Kidney (tissue), 14 donors: ENCODE results near the gene KLKB1. TPM values are rescaled to one million over a fixed set of nuclear protein-coding genes. Genes with fewer than 3 reads are reported as not detected.
A peak's percentile ranks its signal among the peaks of the same experiment; 100 is the strongest.

Source experiments
- DNase-seq, 5 donors: peaks; one replicate each; pipeline ENCODE4 v3.0.0-alpha.2; 2013 to 2020
- FAIRE-seq: peaks from 2 replicates; lab custom pipeline; 2012; peaks lifted over from hg19 to GRCh38; lab: Jason Lieb, UNC
- H3K27ac ChIP-seq, 2 donors: one replicate each; pipeline ENCODE4 v1.7.0; 2013; ENCODE audit warnings: low read depth in 2 of 2, low read length in 2 of 2, inconsistent platforms in 1 of 2
- H3K27me3 ChIP-seq: one replicate; pipeline ENCODE4 v1.7.1; 2013; ENCODE audit warnings: low read length, inconsistent platforms; ENCODE audit not compliant: control insufficient read depth, insufficient read depth
- H3K36me3 ChIP-seq, 3 donors: one replicate each; pipeline versions ENCODE4 v1.7.0 to v1.7.1; 2013; ENCODE audit warnings: low read length in 3 of 3, control low read depth in 1 of 3, inconsistent platforms in 1 of 3; ENCODE audit not compliant: insufficient read depth in 3 of 3, control insufficient read depth in 2 of 3
- H3K4me1 ChIP-seq, 3 donors: one replicate each; pipeline versions ENCODE4 v1.7.0 to v1.7.1; 2013; ENCODE audit warnings: low read length in 3 of 3, inconsistent platforms in 1 of 3, low read depth in 1 of 3; ENCODE audit not compliant: control insufficient read depth in 2 of 3, insufficient read depth in 2 of 3
- H3K4me3 ChIP-seq, 3 donors: one replicate each; pipeline versions ENCODE4 v1.7.0 to v1.8.1; 2013; ENCODE audit warnings: low read length in 3 of 3, control low read depth in 1 of 3, inconsistent platforms in 1 of 3
- H3K9ac ChIP-seq, 3 donors: one replicate each; pipeline versions ENCODE4 v1.7.0 to v1.7.1; 2013; ENCODE audit warnings: low read length in 3 of 3, control low read depth in 1 of 3, inconsistent platforms in 1 of 3
- H3K9me3 ChIP-seq, 3 donors: one replicate each; pipeline versions ENCODE4 v1.7.0 to v1.7.1; 2013; ENCODE audit warnings: low read length in 3 of 3, control low read depth in 1 of 3, inconsistent platforms in 1 of 3; ENCODE audit not compliant: control insufficient read depth in 2 of 3, insufficient read depth in 1 of 3
- intact Hi-C: fragments of 100-400 bp; cut with DNase I; formaldehyde crosslinking; loops from one replicate; pipeline ENCODE4 v1.11.1; 2022
- polyA plus RNA-seq: library from polyadenylated mRNA; stranded (reverse); fragments of 350-450 nt; fragmentation: Illumina TruSeq; extraction: RNeasy Lipid Tissue Mini Kit (QIAGEN cat#74804); gene quantifications from one replicate; pipeline ENCODE4 v1.2.3, GENCODE V29; 2014; ENCODE audit warnings: low read depth, low replicate concordance; ENCODE audit not compliant: insufficient read depth
- total RNA-seq: library from RNA; stranded (reverse); fragmentation: NEBNext Ultra II Directional; extraction: Animal tissue kit (Norgen Biotek cat#: 25700); gene quantifications from one replicate; pipeline ENCODE4 v1.2.1, GENCODE V29; 2021
- TF ChIP-seq, protein P1 (sequence below): IDR thresholded peaks from 3 replicates; pipeline ENCODE4 v1.5.1; 2012; ENCODE audit warnings: mild to moderate bottlenecking, moderate library complexity, borderline replicate concordance; ENCODE audit not compliant: insufficient read depth; ENCODE audit errors: extremely low read depth
- donor health status: control.
- donor health status: control.
- donor health status: control.
- donor health status: control.
- donor health status: control.
- donor health status: DM: yes; HTN: yes; CAD: no.
- donor health status: Normal renal cell carcinoma (clear cell type).

KLKB1 gene
- total and polyA plus RNA-seq, 2 donors from 2014 or later, result 2.1 to 5.7 TPM

DNA sequence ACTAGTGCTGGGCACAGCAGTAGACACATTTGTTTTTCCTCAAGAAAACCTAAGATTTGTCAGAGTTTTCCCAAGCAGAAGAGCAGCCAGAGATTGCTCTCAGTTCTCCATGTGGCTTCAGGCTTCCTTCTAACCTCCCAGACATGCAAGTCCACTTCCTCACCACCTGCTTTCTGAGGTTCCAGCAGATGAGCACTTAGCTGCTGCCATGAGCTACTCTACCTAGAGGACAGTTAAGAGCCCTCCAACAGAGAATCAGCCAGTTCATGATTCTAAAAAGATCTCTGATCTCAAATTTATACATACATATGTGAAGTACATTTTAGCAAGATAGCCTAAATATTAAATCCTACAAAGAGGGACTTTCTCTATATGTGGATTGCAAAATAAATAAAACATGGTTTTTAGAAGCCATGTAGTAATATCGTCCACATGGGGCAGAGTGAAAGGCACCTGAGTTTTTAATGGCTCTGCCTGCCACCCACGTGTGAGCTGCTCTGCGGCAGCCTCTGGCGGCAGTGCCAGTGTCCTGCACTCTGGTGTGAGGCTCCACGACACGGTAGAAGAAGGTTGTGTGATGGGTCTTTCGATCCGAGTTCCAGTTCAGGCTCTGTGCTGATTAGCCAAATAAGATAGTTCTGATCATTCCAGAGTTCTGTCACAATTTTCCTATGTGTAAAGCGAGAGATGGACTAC lies 25.6 kb upstream of the KLKB1 start:
- intact Hi-C loops, result no loop called here
- Histone ChIP-seq H3K4me3 (no peak overlapping the region), H3K9me3 (peaks cover 0 to 3% (median 0%) of the 10 kb centered on the region in 3 donors), H3K4me1 (peaks cover 0 to 4% (median 0%) of the 10 kb centered on the region in 3 donors), H3K27me3 (no peaks in the 10 kb centered on the region), H3K9ac (no peak overlapping the region), H3K27ac (peak overlapping the region in 1 of 2 donors; percentile 33), H3K36me3 (peaks cover 2 to 16% (median 12%) of the 10 kb centered on the region in 3 donors)
- FAIRE-seq (no peak), DNase-seq (peak in 2 of 5 donors; percentile 25 to 54)
- TF ChIP-seq, protein P1, sequence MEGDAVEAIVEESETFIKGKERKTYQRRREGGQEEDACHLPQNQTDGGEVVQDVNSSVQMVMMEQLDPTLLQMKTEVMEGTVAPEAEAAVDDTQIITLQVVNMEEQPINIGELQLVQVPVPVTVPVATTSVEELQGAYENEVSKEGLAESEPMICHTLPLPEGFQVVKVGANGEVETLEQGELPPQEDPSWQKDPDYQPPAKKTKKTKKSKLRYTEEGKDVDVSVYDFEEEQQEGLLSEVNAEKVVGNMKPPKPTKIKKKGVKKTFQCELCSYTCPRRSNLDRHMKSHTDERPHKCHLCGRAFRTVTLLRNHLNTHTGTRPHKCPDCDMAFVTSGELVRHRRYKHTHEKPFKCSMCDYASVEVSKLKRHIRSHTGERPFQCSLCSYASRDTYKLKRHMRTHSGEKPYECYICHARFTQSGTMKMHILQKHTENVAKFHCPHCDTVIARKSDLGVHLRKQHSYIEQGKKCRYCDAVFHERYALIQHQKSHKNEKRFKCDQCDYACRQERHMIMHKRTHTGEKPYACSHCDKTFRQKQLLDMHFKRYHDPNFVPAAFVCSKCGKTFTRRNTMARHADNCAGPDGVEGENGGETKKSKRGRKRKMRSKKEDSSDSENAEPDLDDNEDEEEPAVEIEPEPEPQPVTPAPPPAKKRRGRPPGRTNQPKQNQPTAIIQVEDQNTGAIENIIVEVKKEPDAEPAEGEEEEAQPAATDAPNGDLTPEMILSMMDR, result peak; percentile 56

DNA sequence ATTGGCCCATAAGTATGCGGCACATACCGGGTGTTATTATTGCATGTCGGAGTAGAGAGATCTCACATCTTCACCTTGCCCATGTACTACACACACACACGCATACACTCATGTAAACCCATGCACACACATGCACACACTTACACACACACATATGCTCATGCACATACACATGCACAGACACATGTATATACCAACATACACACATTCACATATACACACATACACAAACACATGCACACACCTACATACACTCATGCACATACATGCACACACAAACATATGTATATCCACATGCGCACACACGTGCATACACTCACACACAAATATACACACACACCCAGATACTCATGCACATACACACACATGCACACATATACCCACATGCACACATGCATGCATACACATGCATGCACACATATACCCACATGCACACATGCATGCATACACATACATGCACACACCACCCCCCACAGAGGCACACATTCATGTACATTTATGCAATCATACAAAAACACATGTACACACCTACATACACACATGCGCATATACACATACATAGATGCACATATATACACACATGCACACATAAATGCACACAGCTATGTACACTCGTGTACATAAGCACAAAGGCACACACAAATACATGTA lies 24.7 kb upstream of the KLKB1 start:
- H3K4me3 ChIP-seq, result no peak overlapping the region
- H3K27ac ChIP-seq, result no peak overlapping the region
- intact Hi-C loops, result no loop called here
- H3K9ac ChIP-seq, result peak overlapping the region in 1 of 3 donors; percentile 11
- peaks cover 0 to 3% (median 0%) of the 10 kb centered on the region in 3 donors for H3K9me3 ChIP-seq
- DNase-seq, result no peak
- peaks cover 0 to 4% (median 0%) of the 10 kb centered on the region in 3 donors for H3K4me1 ChIP-seq
- H3K27me3 ChIP-seq, result no peaks in the 10 kb centered on the region
- H3K36me3 ChIP-seq, result peaks cover 2 to 12% (median 11%) of the 10 kb centered on the region in 3 donors
- TF ChIP-seq, protein P1, result no peak
- no peak for FAIRE-seq

DNA sequence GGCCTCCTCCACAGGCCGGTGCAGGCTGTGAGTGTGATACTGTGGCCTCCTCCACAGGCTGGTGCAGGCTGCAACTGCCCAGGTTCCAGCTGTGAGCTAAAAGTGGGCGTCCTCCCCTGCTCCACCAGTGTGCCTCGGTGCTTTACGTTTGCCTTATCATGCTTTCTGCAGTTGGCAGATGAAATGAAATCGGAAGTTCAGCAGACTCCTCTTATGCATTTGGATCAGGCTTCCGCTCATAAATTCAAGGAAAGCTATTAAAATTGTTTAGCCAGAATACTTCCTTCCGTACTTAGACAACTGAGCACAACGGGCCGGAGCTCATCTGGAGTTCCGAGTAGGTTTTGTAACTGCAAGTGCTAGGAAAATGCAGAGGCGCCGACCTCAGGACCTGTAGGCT lies 23.9 kb upstream of the KLKB1 start:
- H3K27ac ChIP-seq, result peak overlapping the region in 1 of 2 donors; percentile 79
- no peak overlapping the region for H3K9ac ChIP-seq
- H3K9me3 ChIP-seq, result peaks cover 0 to 3% (median 0%) of the 10 kb centered on the region in 3 donors
- H3K4me3 ChIP-seq, result no peak overlapping the region
- DNase-seq (peak in 3 of 5 donors; percentile 53 to 83 (median 53)), FAIRE-seq (no peak)
- TF ChIP-seq, protein P1, result no peak
- H3K27me3 ChIP-seq, result no peaks in the 10 kb centered on the region
- H3K36me3 ChIP-seq, result peaks cover 2 to 12% (median 11%) of the 10 kb centered on the region in 3 donors
- H3K4me1 ChIP-seq, result peaks cover 0 to 4% (median 0%) of the 10 kb centered on the region in 3 donors
- intact Hi-C loops, result no loop called here
